Parathyroid adenoma (tissue), 2 donors: ENCODE measurements around the gene PAX5.
A peak's percentile ranks its signal among the peaks of the same experiment; 100 is the strongest.

Source experiments
- H2AFZ ChIP-seq: fragments of 300-600 bp; sonication (generic); one replicate; pipeline ENCODE4 v1.7.0; 2017; ENCODE audit warnings: antibody characterized with exemption, mild to moderate bottlenecking
- H3K27ac ChIP-seq: fragments of 300-600 bp; sonication (generic); one replicate; pipeline ENCODE4 v1.7.0; 2017
- H3K27me3 ChIP-seq: fragments of 300-600 bp; sonication (generic); one replicate; pipeline ENCODE4 v1.7.0; 2017; ENCODE audit warnings: low read length; ENCODE audit not compliant: control insufficient read depth, insufficient read depth
- H3K36me3 ChIP-seq: fragments of 300-600 bp; sonication (generic); one replicate; pipeline ENCODE4 v1.7.0; 2017; ENCODE audit warnings: low read length; ENCODE audit not compliant: control insufficient read depth, insufficient read depth
- H3K4me1 ChIP-seq: fragments of 300-600 bp; sonication (generic); one replicate; pipeline ENCODE4 v1.7.0; 2017; ENCODE audit warnings: control low read depth
- H3K4me2 ChIP-seq: fragments of 300-600 bp; sonication (generic); one replicate; pipeline ENCODE4 v1.7.0; 2017; ENCODE audit warnings: low read length
- H3K4me3 ChIP-seq: fragments of 300-600 bp; sonication (generic); one replicate; pipeline ENCODE4 v1.7.0; 2017; ENCODE audit warnings: low read depth, low read length
- H3K79me2 ChIP-seq: fragments of 300-600 bp; sonication (generic); one replicate; pipeline ENCODE4 v1.7.0; 2017; ENCODE audit warnings: control low read depth
- H3K9ac ChIP-seq: fragments of 300-600 bp; sonication (generic); one replicate; pipeline ENCODE4 v1.7.0; 2017; ENCODE audit warnings: mild to moderate bottlenecking
- H3K9me3 ChIP-seq: fragments of 300-600 bp; sonication (generic); one replicate; pipeline ENCODE4 v1.7.0; 2017; ENCODE audit warnings: low read length; ENCODE audit not compliant: control insufficient read depth
- CTCF ChIP-seq: fragments of 300-600 bp; sonication (generic); IDR thresholded peaks from one replicate; pipeline ENCODE4 v1.7.0; 2017; ENCODE audit warnings: antibody characterized with exemption, mild to moderate bottlenecking
- donor health status: primary hyperparathyroidism.

Gene PAX5

GRCh38 chr9:37004424-37004935 lies 29.6 kb downstream of the PAX5 start:
- Histone ChIP-seq H3K9ac (no peak overlapping the region), H3K4me2 (no peak overlapping the region), H2AFZ (no peak overlapping the region), H3K4me3 (no peak overlapping the region), H3K9me3 (no peaks in the 10 kb centered on the region), H3K36me3 (no peaks in the 10 kb centered on the region), H3K4me1 (no peaks in the 10 kb centered on the region), H3K27ac (no peak overlapping the region), H3K79me2 (no peaks in the 10 kb centered on the region), H3K27me3 (no peaks in the 10 kb centered on the region)
- TF ChIP-seq CTCF: no peak

DNA sequence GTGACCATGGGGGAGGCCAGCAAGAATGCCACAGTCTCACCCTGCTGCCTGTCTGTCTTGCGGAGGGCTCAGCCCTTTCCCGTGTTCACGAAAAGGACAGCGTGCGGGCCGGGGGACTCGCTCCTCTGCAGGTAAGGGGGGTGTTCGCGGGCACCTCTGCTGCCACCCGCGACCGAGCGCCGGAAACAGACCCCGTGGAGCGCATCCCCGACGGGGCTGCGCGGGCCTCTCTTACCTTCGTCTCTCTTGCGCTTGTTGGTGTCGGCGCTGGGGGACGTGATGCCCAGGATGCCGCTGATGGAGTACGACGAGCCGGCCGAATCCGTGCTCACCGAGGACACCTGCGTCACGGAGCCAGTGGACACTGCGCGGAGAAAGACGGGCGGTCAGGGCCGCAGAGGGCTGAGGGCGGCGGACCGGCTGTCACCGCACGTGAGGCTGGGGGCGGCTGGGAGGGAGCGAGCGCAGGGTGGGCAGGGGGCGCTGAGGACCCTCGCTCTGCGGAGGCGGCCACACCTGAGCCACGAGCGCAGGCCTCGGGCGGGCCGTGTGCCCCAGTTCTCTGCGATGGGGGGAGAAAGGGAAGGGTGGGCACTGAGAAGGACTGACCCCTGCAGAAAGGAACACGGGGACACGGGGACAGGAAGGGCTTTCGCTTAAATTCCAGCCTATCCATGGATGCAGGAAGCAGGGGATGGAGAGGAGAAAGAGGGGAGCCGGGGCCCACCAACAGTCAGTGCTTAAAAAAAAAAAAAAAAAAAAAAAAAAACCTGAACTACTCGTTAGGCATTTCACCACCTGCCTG lies 31.5 kb downstream of the PAX5 start:
- no peaks in the 10 kb centered on the region for H3K9me3 ChIP-seq
- no peak overlapping the region for H3K4me2 ChIP-seq
- no peaks in the 10 kb centered on the region for H3K79me2 ChIP-seq
- H3K4me3 ChIP-seq: no peak overlapping the region
- no peaks in the 10 kb centered on the region for H3K27me3 ChIP-seq
- no peak overlapping the region for H3K27ac ChIP-seq
- TF ChIP-seq CTCF: no peak
- H3K9ac ChIP-seq: no peak overlapping the region
- no peaks in the 10 kb centered on the region for H3K4me1 ChIP-seq
- H2AFZ ChIP-seq: peak overlapping the region; percentile 17
- no peaks in the 10 kb centered on the region for H3K36me3 ChIP-seq

GRCh38 chr9:37002036-37002412 lies 32.0 kb downstream of the PAX5 start:
- TF ChIP-seq CTCF: no peak

DNA sequence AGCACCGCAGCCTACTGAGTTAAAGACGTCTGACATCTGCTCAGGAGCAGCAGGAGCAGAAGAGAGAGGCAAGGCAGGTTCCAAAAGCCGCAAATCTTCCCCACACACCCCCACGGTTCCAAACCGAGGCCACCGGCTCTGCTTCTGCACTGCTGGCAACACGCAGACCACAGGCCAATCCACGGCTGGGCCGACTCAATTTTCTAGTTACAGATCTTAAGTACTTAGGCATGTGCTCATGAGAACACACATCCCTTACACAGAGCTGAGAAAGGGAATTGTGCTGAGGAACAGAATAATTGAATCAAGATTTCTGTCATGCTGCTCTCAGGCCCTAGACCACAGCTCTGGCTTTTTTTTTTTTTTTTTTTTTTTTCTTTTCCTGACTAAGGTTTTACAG lies 32.6 kb downstream of the PAX5 start:
- Histone ChIP-seq H3K27me3 (no peaks in the 10 kb centered on the region), H3K9me3 (no peaks in the 10 kb centered on the region)

More at GRCh38 chr9:37002036-37002412, 32.0 kb downstream of the PAX5 start:
- Histone ChIP-seq H3K27ac (no peak overlapping the region), H2AFZ (no peak overlapping the region), H3K36me3 (no peaks in the 10 kb centered on the region), H3K4me2 (no peak overlapping the region), H3K79me2 (no peaks in the 10 kb centered on the region), H3K4me3 (no peak overlapping the region), H3K9me3 (no peaks in the 10 kb centered on the region), H3K27me3 (no peaks in the 10 kb centered on the region), H3K9ac (no peak overlapping the region), H3K4me1 (no peaks in the 10 kb centered on the region)

More for the DNA sequence above, 32.6 kb downstream of the PAX5 start:
- H3K79me2 ChIP-seq: no peaks in the 10 kb centered on the region
- H3K9ac ChIP-seq: no peak overlapping the region
- H3K27ac ChIP-seq: no peak overlapping the region
- no peak overlapping the region for H3K4me2 ChIP-seq
- H2AFZ ChIP-seq: no peak overlapping the region
- H3K4me3 ChIP-seq: no peak overlapping the region
- no peaks in the 10 kb centered on the region for H3K36me3 ChIP-seq
- TF ChIP-seq CTCF: no peak
- H3K4me1 ChIP-seq: no peaks in the 10 kb centered on the region
